Kidney epithelial cell (primary cell): ENCODE data around the gene PTGER4. TPM values are rescaled to one million over a fixed set of nuclear protein-coding genes. Genes with fewer than 3 reads are reported as not detected.
"Not testable (repeated sequence)": the region's sequence is repeated elsewhere in the genome, so short reads cannot be mapped to it uniquely, and the experiment has no call there.

Experiments
- DNase-seq: peaks from one replicate; pipeline ENCODE4 v3.0.0-alpha.2; 2010; ENCODE audit warnings: low read depth
- H3K27me3 ChIP-seq: 2 replicates; pipeline ENCODE4 v1.6.0; 2011; ENCODE audit warnings: low read length; ENCODE audit not compliant: control insufficient read depth, insufficient read depth
- H3K36me3 ChIP-seq: 2 replicates; pipeline ENCODE4 v1.5.1; 2011; ENCODE audit warnings: low read length; ENCODE audit not compliant: control insufficient read depth, insufficient read depth
- H3K4me3 ChIP-seq: 2 replicates; pipeline ENCODE4 v1.5.1; 2011; ENCODE audit warnings: low read depth, mild to moderate bottlenecking, control low read depth, low read length
- CTCF ChIP-seq: IDR thresholded peaks from 2 replicates; pipeline ENCODE4 v1.5.1; 2011; ENCODE audit warnings: mild to moderate bottlenecking, moderate library complexity, low read length, control low read depth, inconsistent platforms; ENCODE audit not compliant: insufficient read depth, poor library complexity, severe bottlenecking
- total RNA-seq: library from RNA; depleted of rRNA; stranded (reverse); fragments of >200 nt; gene quantifications from 2 replicates; pipeline ENCODE4 v1.2.3, GENCODE V29; 2015

Gene PTGER4
- 13.5 and 13.8 TPM in 2 replicates for total RNA-seq

- TF ChIP-seq CTCF, result no peak
- Histone ChIP-seq H3K4me3 (peak within 1 kb of the TSS; percentile 67), H3K27me3 (no peaks in the 10 kb centered on the region), H3K36me3 (no peaks in the 10 kb centered on the region)
- no peak for DNase-seq
Observed at GRCh38 chr5:40679913-40680681, at the start of gene PTGER4. Gene PTGER4 (plus strand): TSS chr5:40679915. CDS start chr5:40680994, 1,079 bp downstream.

- no peak overlapping the region for H3K4me3 ChIP-seq
- no peaks in the 10 kb centered on the region for H3K36me3 ChIP-seq
- H3K27me3 ChIP-seq, result no peaks in the 10 kb centered on the region
- TF ChIP-seq CTCF, result no peak
- DNase-seq, result no peak
Observed at GRCh38 chr5:40630126-40630525, 49.6 kb upstream of the PTGER4 start.

DNA sequence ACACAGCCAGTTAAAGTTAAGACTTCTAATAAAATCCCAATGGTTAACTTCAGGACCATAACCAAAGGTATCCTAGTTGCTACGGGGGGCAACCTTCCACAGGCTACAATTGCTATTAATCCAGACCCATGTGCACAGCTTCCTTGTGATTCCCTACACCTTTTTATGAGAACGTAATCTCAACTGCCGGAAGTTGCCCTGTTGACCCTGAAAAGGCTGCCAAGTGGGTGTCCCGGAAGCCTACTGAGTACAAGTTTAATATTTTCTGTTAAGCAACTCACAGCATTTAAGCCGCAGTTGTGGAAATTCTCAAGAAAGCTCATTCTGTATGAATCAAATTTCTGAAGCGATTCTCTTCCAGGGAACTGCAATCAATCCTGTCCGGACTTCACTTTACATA is 48.5 kb upstream of the PTGER4 start:
- TF ChIP-seq CTCF, result no peak
- no peaks in the 10 kb centered on the region for H3K27me3 ChIP-seq
- DNase-seq, result no peak
- H3K36me3 ChIP-seq, result no peaks in the 10 kb centered on the region
- H3K4me3 ChIP-seq, result no peak overlapping the region

DNA sequence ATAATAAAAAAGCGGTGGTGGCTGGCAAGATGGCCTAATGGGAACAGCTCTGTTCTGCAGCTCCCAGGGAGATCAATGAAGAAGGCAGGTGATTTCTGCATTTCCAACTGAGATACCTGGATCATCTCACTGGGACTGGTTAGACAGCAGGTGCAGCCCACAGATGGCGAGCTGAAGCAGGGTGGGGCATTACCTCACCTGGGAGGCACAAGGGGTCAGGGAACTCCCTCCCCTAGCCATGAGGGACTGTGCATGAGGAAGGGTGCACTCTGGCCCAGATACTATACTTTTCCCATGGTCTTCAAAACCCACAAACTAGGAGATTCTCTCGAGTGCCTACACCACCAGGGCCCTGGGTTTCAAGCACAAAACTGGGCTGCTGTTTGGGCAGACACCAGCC is 45.6 kb upstream of the PTGER4 start:
- no peaks in the 10 kb centered on the region for H3K27me3 ChIP-seq
- DNase-seq, result no peak
- no peak overlapping the region for H3K4me3 ChIP-seq
- no peak for TF ChIP-seq CTCF
- no peaks in the 10 kb centered on the region for H3K36me3 ChIP-seq

- H3K36me3 ChIP-seq, result no peaks in the 10 kb centered on the region
- no peak for TF ChIP-seq CTCF
- H3K27me3 ChIP-seq, result no peaks in the 10 kb centered on the region
- H3K4me3 ChIP-seq, result no peak overlapping the region
- no peak for DNase-seq
Observed at GRCh38 chr5:40634593-40634992, 45.1 kb upstream of the PTGER4 start.

DNA sequence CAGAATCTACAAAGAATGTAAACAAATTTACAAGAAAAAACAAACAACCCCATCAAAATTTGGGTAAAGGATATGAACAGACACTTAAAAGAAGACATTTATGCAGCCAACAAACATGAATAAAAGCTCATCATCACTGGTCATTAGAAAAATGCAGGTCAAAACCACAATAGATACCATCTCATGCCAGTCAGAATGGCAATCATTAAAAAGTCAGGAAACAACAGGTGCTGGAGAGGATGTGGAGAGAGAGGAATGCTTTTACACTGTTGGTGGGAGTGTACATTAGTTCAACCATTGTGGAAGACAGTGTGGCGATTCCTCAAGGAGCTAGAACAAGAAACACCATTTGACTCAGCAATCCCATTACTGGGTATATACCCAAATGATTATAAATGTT is 40.2 kb upstream of the PTGER4 start:
- not testable (repeated sequence) for DNase-seq

More for the DNA sequence above, 40.2 kb upstream of the PTGER4 start:
- H3K4me3 ChIP-seq, H3K36me3 ChIP-seq, H3K27me3 ChIP-seq: not testable (repeated sequence)
